SK-MEL-5 (cell line): ENCODE measurements around the gene CAMP. TPM values are rescaled to one million over a fixed set of nuclear protein-coding genes. Genes with fewer than 3 reads are reported as not detected.
"Not testable (repeated sequence)": the region's sequence is repeated elsewhere in the genome, so short reads cannot be mapped to it uniquely, and the experiment has no call there.

ENCODE experiments used
- DNase-seq: peaks from one replicate; pipeline ENCODE4 v3.0.0-alpha.2; 2016; ENCODE audit warnings: low read depth, low spot score
- in situ Hi-C: cut with HindIII; loops from 2 replicates; pipeline ENCODE4 v1.10.0; 2016; ENCODE audit warnings: low sequenced_read_pairs, high pct_unique_total_duplicates, low pct_unique_long_range_greater_than_20kb
- total RNA-seq: library from RNA; depleted of rRNA; stranded (reverse); fragments of >200 nt; shearing (Covaris generic); gene quantifications from 2 replicates; pipeline ENCODE4 v1.2.3, GENCODE V29; 2014

Gene CAMP
- total RNA-seq, 1 experiment from 2014 or later, result not detected

GRCh38 chr3:48240000-48240963 is 17.0 kb downstream of the CAMP start:
- no peak for DNase-seq
- in situ Hi-C loops, result no loop called here

GRCh38 chr3:48241796-48242455 is 18.6 kb downstream of the CAMP start:
- in situ Hi-C loops, result no loop called here
- no peak for DNase-seq

GRCh38 chr3:48243886-48244285 is 20.6 kb downstream of the CAMP start:
- in situ Hi-C loops, result no loop called here
- DNase-seq, result no peak

GRCh38 chr3:48244461-48244860 is 21.2 kb downstream of the CAMP start:
- DNase-seq, result no peak
- in situ Hi-C loops, result no loop called here

GRCh38 chr3:48245136-48245535 is 21.8 kb downstream of the CAMP start:
- in situ Hi-C loops, result no loop called here
- DNase-seq, result no peak

- peak; percentile 94 for DNase-seq
- in situ Hi-C loops, result no loop called here
Measured at GRCh38 chr3:48247401-48247811, 24.1 kb downstream of the CAMP start.

GRCh38 chr3:48248095-48248850 is 25.0 kb downstream of the CAMP start:
- no peak for DNase-seq
- in situ Hi-C loops, result no loop called here

- DNase-seq, result no peak
- in situ Hi-C loops, result no loop called here
Measured at GRCh38 chr3:48256557-48256956, 33.3 kb downstream of the CAMP start.

- in situ Hi-C loops, result no loop called here
- no peak for DNase-seq
Measured at GRCh38 chr3:48258530-48258929, 35.2 kb downstream of the CAMP start.

GRCh38 chr3:48267782-48268181 is 44.5 kb downstream of the CAMP start:
- in situ Hi-C loops, result no loop called here

GRCh38 chr3:48268381-48268935 is 45.2 kb downstream of the CAMP start:
- in situ Hi-C loops, result no loop called here
- DNase-seq, result no peak

More at GRCh38 chr3:48267782-48268181, 44.5 kb downstream of the CAMP start:
- no peak for DNase-seq

GRCh38 chr3:48268936-48269561 is 45.8 kb downstream of the CAMP start:
- DNase-seq, result no peak

GRCh38 chr3:48269592-48269991 is 46.3 kb downstream of the CAMP start:
- in situ Hi-C loops, result no loop called here

More at GRCh38 chr3:48268936-48269561, 45.8 kb downstream of the CAMP start:
- in situ Hi-C loops, result no loop called here

GRCh38 chr3:48270306-48270705 is 47.0 kb downstream of the CAMP start:
- no peak for DNase-seq
- in situ Hi-C loops, result no loop called here

More at GRCh38 chr3:48269592-48269991, 46.3 kb downstream of the CAMP start:
- no peak for DNase-seq

GRCh38 chr3:48271223-48271622 is 47.9 kb downstream of the CAMP start:
- in situ Hi-C loops, DNase-seq: not testable (repeated sequence)

- in situ Hi-C loops, result no loop called here
- DNase-seq, result no peak
Measured at GRCh38 chr3:48271763-48272498, 48.6 kb downstream of the CAMP start.
